OCI-LY1 (cell line): ENCODE data around the gene MCC.

Experiments
- EZH2 ChIP-seq: fragments of 200-600 bp; sonication (generic), shearing (Covaris generic); IDR thresholded peaks from 2 replicates; pipeline ENCODE4 v1.8.0; 2017; ENCODE audit warnings: borderline replicate concordance, mixed run types, mild to moderate bottlenecking, antibody characterized with exemption, low read length, moderate library complexity, mixed read lengths
- TF ChIP-seq, protein P1 (sequence below): fragments of 200-600 bp; sonication (generic), shearing (Covaris generic); IDR thresholded peaks from 2 replicates; pipeline ENCODE4 v1.5.1; 2017; ENCODE audit warnings: mild to moderate bottlenecking, antibody characterized with exemption, low read length, moderate library complexity, mixed read lengths

DNA sequence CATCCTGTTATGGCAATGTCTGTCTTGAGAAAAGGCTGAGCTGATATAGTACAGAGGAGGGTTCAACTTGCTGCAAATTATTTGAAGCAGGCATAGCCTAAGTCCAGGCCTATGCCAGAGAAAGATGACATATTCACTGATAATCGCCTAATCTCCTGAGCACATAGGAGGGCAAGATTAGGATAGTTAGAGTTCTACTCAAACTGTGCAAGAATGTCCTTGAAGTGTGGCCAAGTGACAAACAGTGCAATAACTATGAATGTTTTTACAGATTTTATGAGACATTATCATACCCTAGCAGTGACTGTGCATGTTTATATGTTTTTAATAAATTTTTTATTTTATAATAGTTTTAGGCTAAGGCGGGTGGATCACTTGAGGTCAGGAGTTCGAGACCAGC, 149.6 kb downstream of the MCC start:
- TF ChIP-seq, protein P1, sequence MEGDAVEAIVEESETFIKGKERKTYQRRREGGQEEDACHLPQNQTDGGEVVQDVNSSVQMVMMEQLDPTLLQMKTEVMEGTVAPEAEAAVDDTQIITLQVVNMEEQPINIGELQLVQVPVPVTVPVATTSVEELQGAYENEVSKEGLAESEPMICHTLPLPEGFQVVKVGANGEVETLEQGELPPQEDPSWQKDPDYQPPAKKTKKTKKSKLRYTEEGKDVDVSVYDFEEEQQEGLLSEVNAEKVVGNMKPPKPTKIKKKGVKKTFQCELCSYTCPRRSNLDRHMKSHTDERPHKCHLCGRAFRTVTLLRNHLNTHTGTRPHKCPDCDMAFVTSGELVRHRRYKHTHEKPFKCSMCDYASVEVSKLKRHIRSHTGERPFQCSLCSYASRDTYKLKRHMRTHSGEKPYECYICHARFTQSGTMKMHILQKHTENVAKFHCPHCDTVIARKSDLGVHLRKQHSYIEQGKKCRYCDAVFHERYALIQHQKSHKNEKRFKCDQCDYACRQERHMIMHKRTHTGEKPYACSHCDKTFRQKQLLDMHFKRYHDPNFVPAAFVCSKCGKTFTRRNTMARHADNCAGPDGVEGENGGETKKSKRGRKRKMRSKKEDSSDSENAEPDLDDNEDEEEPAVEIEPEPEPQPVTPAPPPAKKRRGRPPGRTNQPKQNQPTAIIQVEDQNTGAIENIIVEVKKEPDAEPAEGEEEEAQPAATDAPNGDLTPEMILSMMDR: no peak
- TF ChIP-seq EZH2: no peak
